Suppressor macrophage treated with lipopolysaccharide for 4 hours (primary cell): Measurements from ENCODE around the gene RASSF3.
"Not testable (repeated sequence)": the region's sequence is repeated elsewhere in the genome, so short reads cannot be mapped to it uniquely, and the experiment has no call there.

Source experiments
- DNase-seq: peaks from one replicate; pipeline ENCODE4 v3.0.0-alpha.2; 2020

Gene RASSF3

DNA sequence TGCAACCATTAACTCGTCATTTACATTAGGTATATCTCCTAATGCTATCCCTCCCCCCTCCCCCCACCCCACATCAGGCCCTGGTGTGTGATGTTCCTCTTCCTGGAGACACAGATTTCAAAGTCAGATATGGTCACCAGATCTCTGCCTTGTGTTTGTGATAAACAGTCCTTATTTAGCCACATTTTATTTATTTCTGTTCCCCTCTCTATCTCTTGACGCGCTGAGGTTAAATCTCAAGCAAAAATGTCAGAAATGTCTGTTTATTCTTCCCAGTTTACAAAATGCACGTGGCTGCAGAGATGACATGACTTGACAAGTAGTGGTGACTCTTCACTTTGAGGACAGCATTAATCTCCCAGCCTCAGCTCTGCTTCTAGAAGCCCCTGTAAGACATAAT, 11.5 kb upstream of the RASSF3 start:
- DNase-seq = peak; percentile 36

GRCh38 chr12:64600164-64600561, 10.1 kb upstream of the RASSF3 start:
- DNase-seq = no peak

DNA sequence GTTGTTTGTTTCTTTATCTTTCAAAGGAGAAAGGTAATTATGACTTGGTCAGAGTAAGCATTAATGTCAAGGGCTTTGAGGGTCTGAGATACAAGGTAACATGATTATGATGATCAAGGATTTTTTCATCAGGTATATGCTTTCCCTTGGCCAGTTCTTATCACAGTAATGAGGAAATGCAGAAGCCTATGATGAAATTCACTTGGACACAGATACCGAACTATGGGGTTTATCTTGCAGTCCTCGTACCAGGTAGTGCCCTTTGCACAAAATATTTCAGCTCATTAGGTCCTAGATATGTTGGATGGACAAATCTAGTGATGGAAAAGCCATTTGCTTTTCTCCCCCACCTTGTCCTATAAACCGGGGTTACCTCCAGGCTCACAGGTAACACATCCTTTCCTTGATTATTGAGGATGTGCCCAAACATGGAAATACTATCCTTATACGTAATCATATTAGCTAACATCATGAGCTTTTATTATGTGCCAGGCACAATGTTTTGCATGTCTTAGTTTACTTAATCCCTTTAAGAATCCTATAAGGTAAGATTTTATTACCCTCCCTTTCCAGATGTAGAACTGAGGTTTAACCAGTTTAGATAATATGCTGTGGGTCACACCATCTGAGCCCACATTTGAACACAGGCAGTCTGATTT, 7.0 kb upstream of the RASSF3 start:
- DNase-seq = no peak

DNA sequence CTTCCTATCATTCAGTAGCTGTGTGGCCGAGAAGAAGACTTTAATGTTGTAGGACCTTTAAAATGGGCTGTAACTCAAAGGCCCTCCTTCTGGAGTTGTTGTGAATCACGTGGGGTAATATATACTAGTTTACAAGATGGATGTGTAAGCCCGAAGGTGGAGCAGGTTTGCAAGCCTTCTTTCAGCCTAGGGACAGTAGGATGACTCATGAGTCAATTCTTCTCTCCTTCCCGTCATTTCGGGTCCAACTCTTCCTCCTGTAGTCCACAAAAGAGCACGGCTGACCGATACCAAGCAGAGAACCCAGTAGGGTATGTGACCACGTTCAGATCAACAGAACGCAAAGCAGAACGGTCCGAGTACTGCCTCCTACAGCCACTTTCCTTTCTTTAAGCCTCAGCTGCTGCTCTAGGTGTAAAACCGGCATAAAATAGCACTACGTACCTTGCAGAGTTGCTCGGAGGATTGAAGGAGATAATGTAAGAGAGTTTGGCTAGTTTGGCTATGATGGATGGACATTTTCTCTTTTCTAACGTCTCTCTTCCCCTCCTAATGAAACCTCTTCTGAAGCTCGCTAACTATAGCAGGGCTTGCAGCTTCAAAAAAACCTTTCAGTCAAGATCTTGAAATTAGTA, 1.3 kb upstream of the RASSF3 start:
- peak; percentile 57 for DNase-seq

DNA sequence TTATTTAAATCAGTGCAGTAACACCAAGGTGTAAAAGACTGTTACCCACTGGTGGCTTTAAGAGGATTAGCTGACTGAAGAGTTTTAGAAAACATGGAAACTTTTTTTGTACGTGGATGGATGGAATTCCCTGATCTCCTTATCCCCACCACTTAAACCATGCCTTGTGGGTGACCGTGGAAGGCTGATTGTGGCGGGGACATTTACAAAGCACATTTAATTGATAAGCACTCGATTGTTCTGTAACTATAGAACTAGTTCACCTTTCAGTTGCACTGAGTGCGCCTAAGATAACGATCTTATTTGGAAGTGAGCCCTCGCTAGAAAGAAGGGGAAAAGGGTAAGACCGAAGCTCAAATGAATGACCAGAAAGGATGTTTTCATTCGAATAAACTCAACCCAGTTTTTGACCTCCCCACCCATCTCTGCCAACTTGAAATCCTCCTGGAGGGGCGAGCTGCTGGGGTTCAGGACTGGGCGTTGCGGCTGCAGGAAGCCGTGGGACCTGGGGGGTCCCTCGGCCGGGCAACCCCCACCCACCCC, 688 bp upstream of the RASSF3 start:
- DNase-seq = no peak

GRCh38 chr12:64610660-64611340, 505 bp downstream of the RASSF3 start:
- peak; percentile 92 for DNase-seq

DNA sequence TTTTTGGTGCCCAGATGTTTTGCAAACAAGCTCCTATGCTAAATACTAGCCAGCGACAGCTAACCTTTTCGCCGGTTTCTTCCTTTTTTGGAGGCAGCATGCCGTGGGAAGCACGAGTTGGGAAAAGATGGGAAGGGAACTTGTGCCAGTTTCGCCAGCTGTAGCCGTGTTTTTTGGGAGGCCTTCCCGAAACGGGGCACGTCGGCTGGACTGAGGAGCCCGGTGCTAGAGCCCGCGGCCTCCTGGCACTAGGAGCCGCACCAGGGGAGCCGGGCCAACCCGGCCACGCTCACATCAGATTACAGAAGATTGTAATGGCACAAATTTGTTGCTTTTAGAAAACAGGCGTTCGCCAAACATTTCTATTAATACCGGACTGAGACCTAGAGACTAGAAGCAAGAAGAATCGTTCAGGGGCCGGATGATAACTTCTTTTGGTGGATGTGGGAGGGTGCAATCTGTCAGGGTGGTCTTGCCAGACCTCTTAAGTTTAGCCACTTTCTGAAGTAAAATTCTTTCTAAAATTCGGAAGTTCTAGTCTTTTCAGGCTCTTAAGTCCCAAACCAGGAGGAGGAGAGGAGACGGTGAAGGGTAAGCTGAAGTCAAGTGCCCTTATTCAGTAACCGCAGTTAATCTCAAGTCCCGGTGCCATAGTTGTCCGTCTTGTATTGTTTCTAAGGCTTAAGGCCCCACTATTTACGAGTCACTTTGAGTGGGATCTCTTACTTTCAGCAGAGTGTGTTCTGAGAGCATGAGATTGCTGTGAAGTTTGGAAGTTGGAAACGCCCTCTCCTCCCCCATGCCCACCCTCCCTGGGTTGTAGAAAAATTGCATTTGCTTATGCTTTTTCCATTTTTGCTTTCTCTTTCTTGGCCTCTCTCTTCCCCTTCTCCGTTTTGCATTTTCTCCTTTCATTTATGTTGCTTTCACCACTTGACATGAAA, 1.3 kb downstream of the RASSF3 start:
- DNase-seq = peak; percentile 82

DNA sequence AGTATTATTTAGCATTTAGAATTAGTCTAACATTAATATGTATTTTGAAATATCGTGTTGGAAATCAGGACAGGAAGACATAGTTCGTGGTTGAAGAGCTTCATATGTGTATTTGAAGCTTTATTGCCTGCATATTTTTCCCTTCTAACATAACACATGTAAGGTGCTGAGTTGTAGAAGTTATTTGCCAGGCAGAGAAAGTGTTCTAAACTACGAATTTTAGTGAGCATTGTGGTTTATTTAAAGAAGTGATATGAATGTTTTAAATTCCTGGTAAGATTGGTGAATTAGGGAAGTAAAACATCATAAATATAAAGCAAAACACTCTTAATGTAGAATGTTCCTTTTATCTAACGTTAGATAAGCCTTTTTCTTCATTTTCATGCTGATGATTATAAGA, 2.5 kb downstream of the RASSF3 start:
- DNase-seq = no peak

- DNase-seq = not testable (repeated sequence)
Observed at GRCh38 chr12:64613775-64614398, 3.6 kb downstream of the RASSF3 start.

GRCh38 chr12:64616201-64616600, 5.9 kb downstream of the RASSF3 start:
- no peak for DNase-seq

GRCh38 chr12:64618953-64619590, 8.8 kb downstream of the RASSF3 start:
- DNase-seq = peak; percentile 93

- peak; percentile 92 for DNase-seq
Observed at GRCh38 chr12:64621257-64621942, 11.1 kb downstream of the RASSF3 start.

DNA sequence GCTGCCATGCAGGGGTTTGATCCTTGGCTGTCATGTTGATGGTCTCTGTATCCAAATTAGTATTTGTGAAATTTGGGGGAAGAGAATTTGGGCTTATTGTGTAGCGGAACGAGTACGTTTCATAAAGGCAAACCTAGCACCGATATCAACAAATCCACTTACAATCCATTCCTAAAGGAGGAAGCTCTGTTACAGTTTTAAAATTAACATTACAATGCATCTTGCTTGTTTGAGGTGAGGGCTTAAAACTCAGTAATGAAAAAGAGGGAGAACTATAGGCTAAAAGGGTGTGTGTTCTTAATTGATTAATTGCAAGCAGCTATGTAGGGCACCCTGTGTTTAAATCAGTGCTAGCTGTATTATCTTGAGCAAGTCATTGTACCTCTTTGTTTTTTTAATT, 13.7 kb downstream of the RASSF3 start:
- DNase-seq = no peak

DNA sequence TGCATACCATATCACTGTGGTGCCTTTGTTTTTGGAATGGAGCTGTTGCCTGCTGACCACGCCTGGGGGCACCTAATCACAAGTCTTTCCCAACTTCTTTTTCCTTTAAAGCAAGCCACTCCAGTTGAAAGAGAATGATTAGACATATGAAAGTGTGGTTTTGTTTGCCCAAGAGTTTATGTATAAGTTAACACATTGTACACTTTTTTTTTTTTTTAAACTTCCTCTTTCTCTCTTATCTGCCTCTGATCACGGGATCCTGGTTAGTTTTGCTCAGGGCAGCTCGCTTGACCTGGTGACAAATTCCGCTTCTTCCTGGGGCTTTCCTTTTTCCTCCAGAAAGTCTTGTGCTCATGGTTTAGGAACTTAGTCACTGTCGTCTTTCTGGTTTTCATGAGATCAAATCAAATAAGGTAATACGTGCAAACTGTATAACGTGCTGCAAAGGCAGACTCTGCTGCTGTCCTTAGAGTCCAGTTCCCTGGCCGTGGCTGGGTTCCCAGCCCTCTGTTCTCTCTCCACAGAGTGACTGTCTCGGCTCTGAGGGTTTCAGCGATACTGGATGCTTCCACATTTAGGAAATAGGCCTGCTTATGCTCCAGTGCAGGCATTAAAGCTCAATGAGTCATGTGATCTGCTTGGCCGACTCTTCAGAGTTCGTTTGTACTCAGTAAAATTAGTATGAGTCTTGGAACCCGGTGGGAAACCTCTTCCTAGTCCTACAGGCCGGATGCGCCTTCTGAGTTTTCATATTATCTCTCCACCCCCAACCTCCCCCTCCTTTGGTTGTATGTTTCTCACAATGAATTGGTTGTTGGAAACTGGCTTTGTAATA, 15.2 kb downstream of the RASSF3 start:
- DNase-seq = peak; percentile 97

DNA sequence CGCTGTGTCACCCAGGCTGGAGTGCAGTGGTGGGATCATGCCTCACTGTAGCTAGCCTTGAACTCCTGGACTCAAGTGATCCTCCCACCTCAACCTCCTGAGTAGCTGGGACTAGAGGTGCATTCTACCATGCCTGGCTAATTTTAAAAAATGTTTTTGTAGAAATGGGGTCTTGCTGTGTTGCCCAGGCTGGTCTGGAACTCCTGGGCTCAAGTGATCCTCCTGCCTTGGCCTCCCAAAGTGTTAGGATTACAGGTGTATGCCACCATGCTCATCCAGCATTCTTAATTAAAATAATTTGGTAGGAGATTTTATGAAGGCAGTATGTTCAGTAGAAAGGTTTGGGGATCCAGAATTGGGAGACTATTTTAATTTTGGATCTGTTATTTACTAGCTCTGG, 16.3 kb downstream of the RASSF3 start:
- DNase-seq = not testable (repeated sequence)

DNA sequence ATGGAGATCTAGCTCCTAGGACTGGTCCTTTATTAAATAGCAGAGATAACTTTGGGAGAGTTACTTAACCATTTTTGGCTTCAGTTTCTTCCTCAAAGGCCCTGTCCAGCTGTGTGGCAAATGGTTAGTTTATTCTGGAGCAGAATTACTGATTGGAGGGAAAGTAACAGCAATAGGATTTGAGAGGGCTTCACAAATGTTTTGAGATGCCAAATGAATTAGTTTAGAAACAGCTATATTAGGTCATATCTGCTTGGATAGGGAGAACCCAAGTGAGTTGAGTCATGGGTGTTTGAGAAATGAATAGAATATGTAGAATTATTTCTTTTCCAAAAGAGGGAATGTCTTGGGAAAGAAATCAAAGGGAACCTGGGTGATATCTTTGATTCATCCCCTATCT, 17.5 kb downstream of the RASSF3 start:
- DNase-seq = peak; percentile 65

- no peak for DNase-seq
Observed at GRCh38 chr12:64631197-64631596, 20.9 kb downstream of the RASSF3 start.

- DNase-seq = no peak
Observed at GRCh38 chr12:64633011-64633939, 23.0 kb downstream of the RASSF3 start.

GRCh38 chr12:64633940-64634337, 23.6 kb downstream of the RASSF3 start:
- DNase-seq = no peak
